ENCODE measurements around the gene B9D2.

- TF ChIP-seq CTCF (IDR thresholded peaks at IDR 0.05) = peak; percentile 73 to 90 (median 82)
- peak in 1 of 3 donors; percentile 34 for TF ChIP-seq POLR2A (IDR thresholded peaks at IDR 0.05)
Observed at GRCh38 chr19:41353466-41354342, 10.2 kb downstream of the B9D2 start, which contains the start of gene TGFB1.
